K562 (cell line): ENCODE results near the gene DHX35. TPM values are rescaled to one million over a fixed set of nuclear protein-coding genes. Genes with fewer than 3 reads are reported as not detected.

Experiments used
- CCAR2 ChIP-seq: fragments of 200-400 bp; formaldehyde crosslinking; IDR thresholded peaks from 2 replicates; pipeline ENCODE4 v1.6.1; 2017; ENCODE audit warnings: mild to moderate bottlenecking, low read depth, low read length
- CREB3L1 ChIP-seq: fragments of 450-650 bp; IDR thresholded peaks from 2 replicates; pipeline ENCODE4 v1.6.1; 2014; ENCODE audit warnings: low read depth, mild to moderate bottlenecking, moderate library complexity, borderline replicate concordance
- ELF4 ChIP-seq: fragments of 450-650 bp; formaldehyde crosslinking; IDR thresholded peaks from 2 replicates; pipeline ENCODE4 v1.4.0; 2022; ENCODE audit warnings: missing genetic modification characterization
- HDAC3 ChIP-seq: fragments of 450-650 bp; IDR thresholded peaks from 2 replicates; pipeline ENCODE4 v1.6.1; 2018; ENCODE audit warnings: borderline replicate concordance, mild to moderate bottlenecking, moderate library complexity; ENCODE audit not compliant: partially characterized antibody
- ILK ChIP-seq: fragments of 450-650 bp; IDR thresholded peaks from 2 replicates; pipeline ENCODE4 v1.6.1; 2016; ENCODE audit warnings: missing genetic modification characterization, low read depth, mild to moderate bottlenecking, missing compliant biosample characterization, moderate library complexity, borderline replicate concordance
- PHF21A ChIP-seq: fragments of 450-650 bp; IDR thresholded peaks from 2 replicates; pipeline ENCODE4 v1.6.1; 2017; ENCODE audit warnings: low read depth, borderline replicate concordance
- SAFB ChIP-seq: fragments of 200-400 bp; formaldehyde crosslinking; IDR thresholded peaks from 2 replicates; pipeline ENCODE4 v1.6.1; 2017; ENCODE audit warnings: low read depth, low read length, borderline replicate concordance
- SOX6 ChIP-seq: fragments of 450-650 bp; IDR thresholded peaks from 2 replicates; pipeline ENCODE4 v1.6.1; 2014; ENCODE audit warnings: mild to moderate bottlenecking
- ZKSCAN1 ChIP-seq: fragments of 150-350 bp; IDR thresholded peaks from 2 replicates; pipeline ENCODE4 v1.6.1; 2016; ENCODE audit warnings: low read depth, low read length
- ZNF696 ChIP-seq: fragments of 250-450 bp; sonication (Bioruptor Pico); conservative IDR thresholded peaks from 2 replicates; pipeline ENCODE4 v1.4.0; 2020; ENCODE audit warnings: mild to moderate bottlenecking, moderate library complexity
- polyA plus RNA-seq, 8 experiments: library from polyadenylated mRNA; depleted of rRNA in 4 of 8; stranded (reverse) in 5 of 8; unstranded in 3 of 8; fragments of >200 nt; fragmentation: Nextera tagmentation in 2 of 8; fragmentation: Illumina TruSeq in 1 of 8; extraction: Ambion mirVana in 2 of 8; extraction: Trizol in 1 of 8; gene quantifications; 2 replicates each; pipeline versions ENCODE4 v1.2.1 to v1.2.3, GENCODE V29; 2011 to 2014; ENCODE audit warnings: inconsistent platforms in 1 of 8, missing spikeins in 1 of 8
- total RNA-seq, 7 experiments: library from RNA; depleted of rRNA in 6 of 7; stranded (reverse); fragments of >200 nt in 6 of 7; fragmentation: Illumina TruSeq in 2 of 7; extraction: Trizol in 2 of 7; gene quantifications; 2 replicates each; pipeline versions ENCODE4 v1.2.1 to v1.2.3, GENCODE V29; 2011 to 2021; ENCODE audit warnings: low replicate concordance in 1 of 7
- TF ChIP-seq, protein P1 (sequence below): fragments of 250-450 bp; sonication (Bioruptor Pico); IDR thresholded peaks from 2 replicates; pipeline ENCODE4 v1.5.1; 2021; ENCODE audit warnings: mild to moderate bottlenecking
- TF ChIP-seq, protein P2 (sequence below): fragments of 450-650 bp; IDR thresholded peaks from 2 replicates; pipeline ENCODE4 v1.6.1; 2016; ENCODE audit warnings: low read depth, mild to moderate bottlenecking, moderate library complexity
- TF ChIP-seq, protein P3 (sequence below): fragments of 450-650 bp; IDR thresholded peaks from 2 replicates; pipeline ENCODE4 v1.6.1; 2016; ENCODE audit warnings: mild to moderate bottlenecking, moderate library complexity

DHX35 gene
- total and polyA plus RNA-seq, 9 of the 15 experiments (the other 6 are each of a cell fraction or from before 2014, with no cell fraction given), result 6.5 to 25.6 (median 16.9) TPM

DNA sequence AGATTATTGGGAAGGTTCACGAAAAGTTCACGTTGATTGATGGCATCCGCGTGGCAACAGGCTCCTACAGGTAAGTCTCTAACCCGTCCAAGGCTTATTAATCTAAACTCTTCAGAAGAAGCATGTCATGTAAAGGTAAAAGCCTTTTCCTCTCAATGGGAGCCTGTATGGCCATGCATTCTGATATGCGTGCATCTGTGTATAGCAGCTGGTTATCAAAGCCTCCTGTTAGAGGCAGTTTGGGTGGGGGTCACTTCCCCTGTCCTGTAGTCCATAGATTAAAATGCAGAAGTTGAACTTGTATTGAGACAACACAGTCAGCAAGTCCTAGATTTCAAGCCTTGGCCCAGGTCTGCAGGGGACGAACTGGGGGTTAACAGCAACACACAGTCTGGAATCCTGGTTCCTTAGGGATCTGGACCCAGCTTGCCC, 14.2 kb upstream of the DHX35 start (continued):
- TF ChIP-seq CCAR2 (no peak), ELF4 (CRISPR knock-in tag) (0 out of 2 replicates have a peak, but pooled peaks have one; percentile 63), PHF21A (no peak), ILK (tag) (no peak), HDAC3 (peak; percentile 94), SAFB (no peak), ZNF696 (CRISPR knock-in tag) (0 out of 2 replicates have a peak, but pooled peaks have one; percentile 39), ZKSCAN1 (peak; percentile 44; the same call in 1 of the 2 replicates), CREB3L1 (peak; percentile 81; the same call in 1 of the 2 replicates), SOX6 (peak; percentile 96)
- TF ChIP-seq, protein P1, sequence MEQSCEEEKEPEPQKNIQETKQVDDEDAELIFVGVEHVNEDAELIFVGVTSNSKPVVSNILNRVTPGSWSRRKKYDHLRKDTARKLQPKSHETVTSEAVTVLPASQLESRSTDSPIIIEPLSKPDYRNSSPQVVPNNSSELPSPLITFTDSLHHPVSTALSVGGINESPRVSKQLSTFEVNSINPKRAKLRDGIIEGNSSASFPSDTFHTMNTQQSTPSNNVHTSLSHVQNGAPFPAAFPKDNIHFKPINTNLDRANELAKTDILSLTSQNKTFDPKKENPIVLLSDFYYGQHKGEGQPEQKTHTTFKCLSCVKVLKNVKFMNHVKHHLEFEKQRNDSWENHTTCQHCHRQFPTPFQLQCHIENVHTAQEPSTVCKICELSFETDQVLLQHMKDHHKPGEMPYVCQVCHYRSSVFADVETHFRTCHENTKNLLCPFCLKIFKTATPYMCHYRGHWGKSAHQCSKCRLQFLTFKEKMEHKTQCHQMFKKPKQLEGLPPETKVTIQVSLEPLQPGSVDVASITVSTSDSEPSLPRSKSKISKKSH (CRISPR knock-in tag), result no peak
- TF ChIP-seq, protein P2, sequence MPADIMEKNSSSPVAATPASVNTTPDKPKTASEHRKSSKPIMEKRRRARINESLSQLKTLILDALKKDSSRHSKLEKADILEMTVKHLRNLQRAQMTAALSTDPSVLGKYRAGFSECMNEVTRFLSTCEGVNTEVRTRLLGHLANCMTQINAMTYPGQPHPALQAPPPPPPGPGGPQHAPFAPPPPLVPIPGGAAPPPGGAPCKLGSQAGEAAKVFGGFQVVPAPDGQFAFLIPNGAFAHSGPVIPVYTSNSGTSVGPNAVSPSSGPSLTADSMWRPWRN, result peak; percentile 71
- TF ChIP-seq, protein P3, sequence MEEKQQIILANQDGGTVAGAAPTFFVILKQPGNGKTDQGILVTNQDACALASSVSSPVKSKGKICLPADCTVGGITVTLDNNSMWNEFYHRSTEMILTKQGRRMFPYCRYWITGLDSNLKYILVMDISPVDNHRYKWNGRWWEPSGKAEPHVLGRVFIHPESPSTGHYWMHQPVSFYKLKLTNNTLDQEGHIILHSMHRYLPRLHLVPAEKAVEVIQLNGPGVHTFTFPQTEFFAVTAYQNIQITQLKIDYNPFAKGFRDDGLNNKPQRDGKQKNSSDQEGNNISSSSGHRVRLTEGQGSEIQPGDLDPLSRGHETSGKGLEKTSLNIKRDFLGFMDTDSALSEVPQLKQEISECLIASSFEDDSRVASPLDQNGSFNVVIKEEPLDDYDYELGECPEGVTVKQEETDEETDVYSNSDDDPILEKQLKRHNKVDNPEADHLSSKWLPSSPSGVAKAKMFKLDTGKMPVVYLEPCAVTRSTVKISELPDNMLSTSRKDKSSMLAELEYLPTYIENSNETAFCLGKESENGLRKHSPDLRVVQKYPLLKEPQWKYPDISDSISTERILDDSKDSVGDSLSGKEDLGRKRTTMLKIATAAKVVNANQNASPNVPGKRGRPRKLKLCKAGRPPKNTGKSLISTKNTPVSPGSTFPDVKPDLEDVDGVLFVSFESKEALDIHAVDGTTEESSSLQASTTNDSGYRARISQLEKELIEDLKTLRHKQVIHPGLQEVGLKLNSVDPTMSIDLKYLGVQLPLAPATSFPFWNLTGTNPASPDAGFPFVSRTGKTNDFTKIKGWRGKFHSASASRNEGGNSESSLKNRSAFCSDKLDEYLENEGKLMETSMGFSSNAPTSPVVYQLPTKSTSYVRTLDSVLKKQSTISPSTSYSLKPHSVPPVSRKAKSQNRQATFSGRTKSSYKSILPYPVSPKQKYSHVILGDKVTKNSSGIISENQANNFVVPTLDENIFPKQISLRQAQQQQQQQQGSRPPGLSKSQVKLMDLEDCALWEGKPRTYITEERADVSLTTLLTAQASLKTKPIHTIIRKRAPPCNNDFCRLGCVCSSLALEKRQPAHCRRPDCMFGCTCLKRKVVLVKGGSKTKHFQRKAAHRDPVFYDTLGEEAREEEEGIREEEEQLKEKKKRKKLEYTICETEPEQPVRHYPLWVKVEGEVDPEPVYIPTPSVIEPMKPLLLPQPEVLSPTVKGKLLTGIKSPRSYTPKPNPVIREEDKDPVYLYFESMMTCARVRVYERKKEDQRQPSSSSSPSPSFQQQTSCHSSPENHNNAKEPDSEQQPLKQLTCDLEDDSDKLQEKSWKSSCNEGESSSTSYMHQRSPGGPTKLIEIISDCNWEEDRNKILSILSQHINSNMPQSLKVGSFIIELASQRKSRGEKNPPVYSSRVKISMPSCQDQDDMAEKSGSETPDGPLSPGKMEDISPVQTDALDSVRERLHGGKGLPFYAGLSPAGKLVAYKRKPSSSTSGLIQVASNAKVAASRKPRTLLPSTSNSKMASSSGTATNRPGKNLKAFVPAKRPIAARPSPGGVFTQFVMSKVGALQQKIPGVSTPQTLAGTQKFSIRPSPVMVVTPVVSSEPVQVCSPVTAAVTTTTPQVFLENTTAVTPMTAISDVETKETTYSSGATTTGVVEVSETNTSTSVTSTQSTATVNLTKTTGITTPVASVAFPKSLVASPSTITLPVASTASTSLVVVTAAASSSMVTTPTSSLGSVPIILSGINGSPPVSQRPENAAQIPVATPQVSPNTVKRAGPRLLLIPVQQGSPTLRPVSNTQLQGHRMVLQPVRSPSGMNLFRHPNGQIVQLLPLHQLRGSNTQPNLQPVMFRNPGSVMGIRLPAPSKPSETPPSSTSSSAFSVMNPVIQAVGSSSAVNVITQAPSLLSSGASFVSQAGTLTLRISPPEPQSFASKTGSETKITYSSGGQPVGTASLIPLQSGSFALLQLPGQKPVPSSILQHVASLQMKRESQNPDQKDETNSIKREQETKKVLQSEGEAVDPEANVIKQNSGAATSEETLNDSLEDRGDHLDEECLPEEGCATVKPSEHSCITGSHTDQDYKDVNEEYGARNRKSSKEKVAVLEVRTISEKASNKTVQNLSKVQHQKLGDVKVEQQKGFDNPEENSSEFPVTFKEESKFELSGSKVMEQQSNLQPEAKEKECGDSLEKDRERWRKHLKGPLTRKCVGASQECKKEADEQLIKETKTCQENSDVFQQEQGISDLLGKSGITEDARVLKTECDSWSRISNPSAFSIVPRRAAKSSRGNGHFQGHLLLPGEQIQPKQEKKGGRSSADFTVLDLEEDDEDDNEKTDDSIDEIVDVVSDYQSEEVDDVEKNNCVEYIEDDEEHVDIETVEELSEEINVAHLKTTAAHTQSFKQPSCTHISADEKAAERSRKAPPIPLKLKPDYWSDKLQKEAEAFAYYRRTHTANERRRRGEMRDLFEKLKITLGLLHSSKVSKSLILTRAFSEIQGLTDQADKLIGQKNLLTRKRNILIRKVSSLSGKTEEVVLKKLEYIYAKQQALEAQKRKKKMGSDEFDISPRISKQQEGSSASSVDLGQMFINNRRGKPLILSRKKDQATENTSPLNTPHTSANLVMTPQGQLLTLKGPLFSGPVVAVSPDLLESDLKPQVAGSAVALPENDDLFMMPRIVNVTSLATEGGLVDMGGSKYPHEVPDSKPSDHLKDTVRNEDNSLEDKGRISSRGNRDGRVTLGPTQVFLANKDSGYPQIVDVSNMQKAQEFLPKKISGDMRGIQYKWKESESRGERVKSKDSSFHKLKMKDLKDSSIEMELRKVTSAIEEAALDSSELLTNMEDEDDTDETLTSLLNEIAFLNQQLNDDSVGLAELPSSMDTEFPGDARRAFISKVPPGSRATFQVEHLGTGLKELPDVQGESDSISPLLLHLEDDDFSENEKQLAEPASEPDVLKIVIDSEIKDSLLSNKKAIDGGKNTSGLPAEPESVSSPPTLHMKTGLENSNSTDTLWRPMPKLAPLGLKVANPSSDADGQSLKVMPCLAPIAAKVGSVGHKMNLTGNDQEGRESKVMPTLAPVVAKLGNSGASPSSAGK, result no peak
